ENCODE data around the gene PNCK. TPM values are rescaled to one million over a fixed set of nuclear protein-coding genes. Genes with fewer than 3 reads are reported as not detected.

Gene PNCK
- total and polyA plus RNA-seq, 2 of the 13 experiments (the other 11 are each of a cell fraction or from before 2014, with no cell fraction given): 33.1 TPM; not detected in 1

- TF ChIP-seq CTCF (CRISPR knock-in tag; IDR thresholded peaks at IDR 0.05): peak; percentile 39
- TF ChIP-seq IRF1 (CRISPR knock-in tag; IDR thresholded peaks at IDR 0.05; ENCODE audit: low read depth): no peak
- no peak for TF ChIP-seq GABPA (IDR thresholded peaks at IDR 0.05; ENCODE audit: low read depth, low read length)
- no peak for TF ChIP-seq GABPA (CRISPR knock-in tag; IDR thresholded peaks at IDR 0.05; ENCODE audit: low read depth)
- no peak; the same call in 1 of the 2 replicates for TF ChIP-seq AHDC1 (CRISPR knock-in tag; IDR thresholded peaks at IDR 0.05; ENCODE audit: borderline replicate concordance)
- no peak for TF ChIP-seq KLF13 (CRISPR knock-in tag; IDR thresholded peaks at IDR 0.05)
- TF ChIP-seq ATM (IDR thresholded peaks at IDR 0.05; ENCODE audit: borderline replicate concordance): no peak
- no peak for TF ChIP-seq ZBTB1 (CRISPR knock-in tag; IDR thresholded peaks at IDR 0.05; ENCODE audit: borderline replicate concordance)
- 0 out of 2 replicates have a peak, but pooled peaks have one; percentile 65 for TF ChIP-seq RNF219 (CRISPR knock-in tag; IDR thresholded peaks at IDR 0.05)
- peak; percentile 63; the same call in 1 of the 2 replicates for TF ChIP-seq ZNF639 (CRISPR knock-in tag; conservative IDR thresholded peaks at IDR 0.05)
- no peak for TF ChIP-seq TRIM24 (CRISPR knock-in tag; IDR thresholded peaks at IDR 0.05)
- TF ChIP-seq SAFB2 (CRISPR knock-in tag; IDR thresholded peaks at IDR 0.05; ENCODE audit: borderline replicate concordance, low read depth): no peak
- TF ChIP-seq ZNF563 (CRISPR knock-in tag; IDR thresholded peaks at IDR 0.05): no peak
- no peak for TF ChIP-seq NFE2L2 (IDR thresholded peaks at IDR 0.05; ENCODE audit: low read length)
- TF ChIP-seq ZNF891 (CRISPR knock-in tag; IDR thresholded peaks at IDR 0.05): no peak
- no peak for TF ChIP-seq PHF5A (CRISPR knock-in tag; IDR thresholded peaks at IDR 0.05; ENCODE audit: low read depth, unreplicated experiment)
- no peak for TF ChIP-seq ONECUT2 (CRISPR knock-in tag; IDR thresholded peaks at IDR 0.05)
Observed at GRCh38 chrX:153627675-153628111, 45.9 kb downstream of the PNCK start (continued).

Measured in HepG2 (cell line).